Smooth muscle cell (in vitro differentiated cells): ENCODE measurements around the gene SESTD1. TPM values are rescaled to one million over a fixed set of nuclear protein-coding genes. Genes with fewer than 3 reads are reported as not detected.

Experiments
- DNase-seq: peaks from one replicate; lab custom pipeline; 2025; ENCODE audit not compliant: unreplicated experiment; lab: John Stamatoyannopoulos, UW
- H2AFZ ChIP-seq: fragments of 200-600 bp; sonication (generic); 2 replicates; pipeline ENCODE4 v1.6.0; 2016; ENCODE audit warnings: antibody characterized with exemption, low read depth, mild to moderate bottlenecking
- H3F3A ChIP-seq: fragments of 200-600 bp; sonication (generic); 2 replicates; pipeline ENCODE4 v1.6.0; 2017; ENCODE audit warnings: antibody characterized with exemption, low read depth
- H3K27ac ChIP-seq: fragments of 200-600 bp; sonication (generic); 2 replicates; pipeline ENCODE4 v1.5.1; 2016; ENCODE audit warnings: low read depth, mild to moderate bottlenecking
- H3K27me3 ChIP-seq: fragments of 200-600 bp; sonication (generic); 2 replicates; pipeline ENCODE4 v1.6.1; 2016; ENCODE audit warnings: low read depth, mild to moderate bottlenecking
- H3K36me3 ChIP-seq: fragments of 200-600 bp; sonication (generic); 2 replicates; pipeline ENCODE4 v1.5.1; 2016; ENCODE audit warnings: low read depth
- H3K4me1 ChIP-seq: fragments of 200-600 bp; sonication (generic); 2 replicates; pipeline ENCODE4 v1.5.1; 2016; ENCODE audit warnings: low read depth
- H3K4me2 ChIP-seq: fragments of 200-600 bp; sonication (generic); 2 replicates; pipeline ENCODE4 v1.6.0; 2016; ENCODE audit warnings: mild to moderate bottlenecking
- H3K4me3 ChIP-seq: fragments of 200-600 bp; sonication (generic); 2 replicates; pipeline ENCODE4 v1.5.1; 2016; ENCODE audit warnings: mild to moderate bottlenecking
- H3K79me2 ChIP-seq: fragments of 200-600 bp; sonication (generic); 2 replicates; pipeline ENCODE4 v1.6.0; 2016; ENCODE audit warnings: low read depth, mild to moderate bottlenecking
- H3K9ac ChIP-seq: fragments of 200-600 bp; sonication (generic); 2 replicates; pipeline ENCODE4 v1.6.0; 2016; ENCODE audit warnings: low read depth
- H3K9me3 ChIP-seq: fragments of 200-600 bp; sonication (generic); replicated peaks from 2 replicates; pipeline ENCODE4 v1.5.1; 2016; ENCODE audit warnings: low read depth
- H4K20me1 ChIP-seq: fragments of 200-600 bp; sonication (generic); 2 replicates; pipeline ENCODE4 v1.6.0; 2016; ENCODE audit warnings: low read depth
- WGBS: methylation state at CpG from one replicate; pipeline ENCODE4 v1.1.7; 2016; ENCODE audit warnings: low lambda C conversion rate; 5-methylcytosine and 5-hydroxymethylcytosine counted together
- polyA plus RNA-seq: library from polyadenylated mRNA; unstranded; fragments of >200 nt; fragmentation: Nextera tagmentation; extraction: Ambion mirVana; gene quantifications from 2 replicates; pipeline ENCODE4 v1.2.1, GENCODE V29; 2016
- total RNA-seq: library from RNA; depleted of rRNA; stranded (reverse); fragments of >200 nt; gene quantifications from 2 replicates; pipeline ENCODE4 v1.2.3, GENCODE V29; 2014
- TF ChIP-seq, protein P1 (sequence below): fragments of 200-600 bp; sonication (generic); IDR thresholded peaks from 2 replicates; pipeline ENCODE4 v1.5.1; 2017; ENCODE audit warnings: borderline replicate concordance, mild to moderate bottlenecking, antibody characterized with exemption; ENCODE audit not compliant: insufficient read depth, poor library complexity, severe bottlenecking

SESTD1 gene
- total and polyA plus RNA-seq, 2 experiments from 2014 or later = 29.1 to 82.3 TPM

DNA sequence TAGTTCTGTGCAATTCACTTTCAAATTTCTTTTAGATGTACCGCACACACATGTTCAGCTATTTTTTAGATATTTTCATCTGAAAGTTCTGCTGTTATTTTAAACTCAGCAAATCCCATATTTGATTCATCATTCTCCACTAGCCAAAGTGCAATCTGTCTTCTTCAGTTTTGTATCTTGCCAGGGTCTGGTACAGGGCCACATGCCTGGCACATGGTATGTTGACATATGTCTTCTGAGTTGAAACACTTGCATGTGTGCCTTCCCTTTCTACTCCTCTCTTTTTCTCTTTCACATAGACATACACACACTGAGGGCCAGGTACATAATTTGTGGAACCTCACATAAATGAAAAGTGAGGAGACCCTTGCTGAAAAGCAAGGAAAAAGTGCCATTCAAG is 25.7 kb upstream of the SESTD1 start:
- H3K27me3 ChIP-seq = no peaks in the 10 kb centered on the region
- no peaks in the 10 kb centered on the region for H3K36me3 ChIP-seq
- TF ChIP-seq, protein P1, sequence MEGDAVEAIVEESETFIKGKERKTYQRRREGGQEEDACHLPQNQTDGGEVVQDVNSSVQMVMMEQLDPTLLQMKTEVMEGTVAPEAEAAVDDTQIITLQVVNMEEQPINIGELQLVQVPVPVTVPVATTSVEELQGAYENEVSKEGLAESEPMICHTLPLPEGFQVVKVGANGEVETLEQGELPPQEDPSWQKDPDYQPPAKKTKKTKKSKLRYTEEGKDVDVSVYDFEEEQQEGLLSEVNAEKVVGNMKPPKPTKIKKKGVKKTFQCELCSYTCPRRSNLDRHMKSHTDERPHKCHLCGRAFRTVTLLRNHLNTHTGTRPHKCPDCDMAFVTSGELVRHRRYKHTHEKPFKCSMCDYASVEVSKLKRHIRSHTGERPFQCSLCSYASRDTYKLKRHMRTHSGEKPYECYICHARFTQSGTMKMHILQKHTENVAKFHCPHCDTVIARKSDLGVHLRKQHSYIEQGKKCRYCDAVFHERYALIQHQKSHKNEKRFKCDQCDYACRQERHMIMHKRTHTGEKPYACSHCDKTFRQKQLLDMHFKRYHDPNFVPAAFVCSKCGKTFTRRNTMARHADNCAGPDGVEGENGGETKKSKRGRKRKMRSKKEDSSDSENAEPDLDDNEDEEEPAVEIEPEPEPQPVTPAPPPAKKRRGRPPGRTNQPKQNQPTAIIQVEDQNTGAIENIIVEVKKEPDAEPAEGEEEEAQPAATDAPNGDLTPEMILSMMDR = no peak
- H3K27ac ChIP-seq = no peak overlapping the region
- no peaks in the 10 kb centered on the region for H3F3A ChIP-seq
- DNase-seq = no peak
- H4K20me1 ChIP-seq = no peaks in the 10 kb centered on the region
- no peaks in the 10 kb centered on the region for H3K9me3 ChIP-seq
- H3K79me2 ChIP-seq = no peaks in the 10 kb centered on the region
- 97% methylated on average over 1 of the region's 1 CpG for WGBS
- no peak overlapping the region for H3K4me2 ChIP-seq
- H3K9ac ChIP-seq = no peak overlapping the region
- no peak overlapping the region for H2AFZ ChIP-seq
- H3K4me1 ChIP-seq = no peaks in the 10 kb centered on the region
- H3K4me3 ChIP-seq = no peak overlapping the region

DNA sequence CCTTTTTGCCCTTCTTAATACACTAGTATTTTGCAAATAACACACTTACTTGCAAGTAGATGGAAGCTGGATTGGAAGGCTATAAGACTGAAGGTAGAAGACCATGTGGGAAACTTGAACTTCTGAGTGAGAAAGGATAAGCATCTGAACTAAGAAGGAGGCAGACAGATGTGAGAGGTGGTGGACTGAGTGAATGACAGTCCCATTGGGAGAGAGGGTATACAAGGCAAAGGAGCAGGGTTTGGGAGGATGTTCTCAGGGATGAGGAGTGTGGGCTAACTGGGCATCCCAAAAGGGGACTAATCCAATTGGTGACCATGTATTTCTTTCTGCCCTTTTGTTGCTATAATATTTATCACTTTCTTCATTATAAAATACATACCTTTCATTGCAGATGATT is 20.4 kb upstream of the SESTD1 start:
- Histone ChIP-seq H3K27ac (no peak overlapping the region), H3K4me1 (no peaks in the 10 kb centered on the region), H3K27me3 (no peaks in the 10 kb centered on the region), H3K79me2 (no peaks in the 10 kb centered on the region), H4K20me1 (no peaks in the 10 kb centered on the region), H3F3A (no peaks in the 10 kb centered on the region), H3K9ac (no peak overlapping the region), H2AFZ (no peak overlapping the region), H3K36me3 (no peaks in the 10 kb centered on the region), H3K4me3 (no peak overlapping the region), H3K4me2 (no peak overlapping the region), H3K9me3 (no peaks in the 10 kb centered on the region)
- TF ChIP-seq, protein P1 = no peak
- DNase-seq = no peak

DNA sequence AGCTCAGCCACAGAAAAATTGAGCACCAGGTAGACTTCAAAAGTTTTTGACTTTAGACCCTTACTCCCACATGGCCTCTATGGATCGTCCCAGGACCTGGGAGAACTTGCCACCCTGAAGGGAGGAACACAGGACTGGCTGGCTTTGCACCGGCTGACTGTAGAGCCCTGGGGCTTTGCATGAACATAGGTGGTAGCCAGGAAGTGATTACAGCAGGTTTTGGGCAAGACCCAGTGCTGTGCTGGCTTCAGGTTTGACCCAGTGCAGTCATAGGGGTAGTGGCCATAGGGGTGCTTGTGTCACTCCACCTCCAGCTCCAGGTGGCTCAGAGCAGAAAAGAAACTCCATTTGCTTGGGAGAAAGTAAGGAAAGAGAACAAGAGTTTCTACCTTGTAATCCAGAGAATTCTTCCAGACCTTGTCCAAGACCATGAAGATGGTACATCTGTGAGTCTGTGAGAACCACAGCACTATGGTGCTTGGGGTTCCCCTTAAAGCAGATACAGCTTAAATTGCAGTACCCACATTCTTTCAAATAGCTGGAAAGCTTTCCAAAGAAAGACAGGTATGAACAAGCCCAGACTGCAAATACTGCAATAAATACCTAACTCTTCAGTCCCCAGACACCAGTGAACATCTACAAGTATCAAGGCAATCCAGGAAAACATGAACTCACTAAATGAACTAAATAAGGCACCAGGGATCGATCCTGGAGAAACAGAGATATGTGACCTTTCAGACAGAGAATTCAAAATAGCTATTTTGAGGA is 13.0 kb upstream of the SESTD1 start:
- DNase-seq = no peak
- peaks cover 15% of the 10 kb centered on the region for H3K4me1 ChIP-seq
- 88% methylated on average over 3 of the region's 3 CpGs for WGBS
- no peaks in the 10 kb centered on the region for H3K27me3 ChIP-seq
- H3K79me2 ChIP-seq = no peaks in the 10 kb centered on the region
- no peak overlapping the region for H3K4me2 ChIP-seq
- H3K4me3 ChIP-seq = no peak overlapping the region
- peaks cover 22% of the 10 kb centered on the region for H3F3A ChIP-seq
- no peak overlapping the region for H3K9ac ChIP-seq
- H2AFZ ChIP-seq = no peak overlapping the region
- H3K36me3 ChIP-seq = no peaks in the 10 kb centered on the region
- H3K27ac ChIP-seq = no peak overlapping the region
- TF ChIP-seq, protein P1 = no peak
- no peaks in the 10 kb centered on the region for H3K9me3 ChIP-seq
- no peaks in the 10 kb centered on the region for H4K20me1 ChIP-seq
